HepG2 (cell line): Measurements from ENCODE around the gene MRPL2. TPM values are rescaled to one million over a fixed set of nuclear protein-coding genes. Genes with fewer than 3 reads are reported as not detected.

Experiments
- IKZF4 ChIP-seq: sonication (generic); formaldehyde crosslinking; IDR thresholded peaks from 2 replicates; pipeline ENCODE4 v1.5.1; 2020; ENCODE audit warnings: borderline replicate concordance, mild to moderate bottlenecking, low read depth, missing genetic modification reagents; ENCODE audit errors: not compliant biosample characterization
- NFE2 ChIP-seq: sonication (generic); formaldehyde crosslinking; IDR thresholded peaks from 2 replicates; pipeline ENCODE4 v1.4.0; 2020; ENCODE audit warnings: missing genetic modification reagents
- RERE ChIP-seq: IDR thresholded peaks from 2 replicates; pipeline ENCODE4 v1.6.1; 2016; ENCODE audit warnings: low read depth, missing genetic modification reagents, missing compliant biosample characterization
- RXRB ChIP-seq: IDR thresholded peaks from 2 replicates; pipeline ENCODE4 v1.6.1; 2016; ENCODE audit warnings: borderline replicate concordance, missing genetic modification reagents, missing compliant biosample characterization
- SMAD3 ChIP-seq: sonication (generic); formaldehyde crosslinking; IDR thresholded peaks from 2 replicates; pipeline ENCODE4 v1.4.0; 2020; ENCODE audit warnings: missing genetic modification reagents
- SP5 ChIP-seq: IDR thresholded peaks from 2 replicates; pipeline ENCODE4 v1.6.1; 2016; ENCODE audit warnings: low read depth, borderline replicate concordance
- STAT6 ChIP-seq: sonication (generic); formaldehyde crosslinking; IDR thresholded peaks from 2 replicates; pipeline ENCODE4 v1.4.0; 2020; ENCODE audit warnings: missing genetic modification reagents, mild to moderate bottlenecking, borderline replicate concordance
- ZBTB10 ChIP-seq: sonication (generic); formaldehyde crosslinking; IDR thresholded peaks from 2 replicates; pipeline ENCODE4 v1.4.0; 2020; ENCODE audit warnings: missing genetic modification reagents, borderline replicate concordance
- ZBTB38 ChIP-seq: sonication (generic); formaldehyde crosslinking; IDR thresholded peaks from 2 replicates; pipeline ENCODE4 v1.5.1; 2020; ENCODE audit warnings: mild to moderate bottlenecking, missing genetic modification reagents
- ZMAT3 ChIP-seq: sonication (generic); formaldehyde crosslinking; conservative IDR thresholded peaks from 2 replicates; pipeline ENCODE4 v1.7.0; 2021; ENCODE audit warnings: missing genetic modification reagents
- ZNF251 ChIP-seq: sonication (generic); formaldehyde crosslinking; IDR thresholded peaks from 2 replicates; pipeline ENCODE4 v1.9.0; 2021; ENCODE audit warnings: mild to moderate bottlenecking, missing genetic modification reagents
- ZNF496 ChIP-seq: sonication (generic); formaldehyde crosslinking; IDR thresholded peaks from 2 replicates; pipeline ENCODE4 v1.8.1; 2023; ENCODE audit warnings: mild to moderate bottlenecking, moderate library complexity, missing genetic modification reagents; ENCODE audit not compliant: insufficient replicate concordance
- polyA plus RNA-seq, 8 experiments: library from polyadenylated mRNA; depleted of rRNA in 3 of 8; stranded (reverse) in 7 of 8; unstranded in 1 of 8; fragments of >200 nt; fragmentation: Illumina TruSeq in 4 of 8; extraction: Trizol in 4 of 8; gene quantifications; 2 replicates each; pipeline versions ENCODE4 v1.2.1 to v1.2.3, GENCODE V29; 2011 to 2016; ENCODE audit warnings: low read depth in 4 of 8, missing spikeins in 1 of 8, mixed read lengths in 1 of 8; ENCODE audit not compliant: insufficient read depth in 1 of 8
- total RNA-seq, 5 experiments: library from RNA; depleted of rRNA; stranded (reverse); fragments of >200 nt; fragmentation: Illumina TruSeq; extraction: Trizol; gene quantifications; 2 replicates each; pipeline ENCODE4 v1.2.3, GENCODE V29; 2016; ENCODE audit warnings: low read depth in 1 of 5
- TF ChIP-seq, protein P1 (sequence below): sonication (generic); formaldehyde crosslinking; IDR thresholded peaks from 2 replicates; pipeline ENCODE4 v1.4.0; 2020; ENCODE audit warnings: mild to moderate bottlenecking, missing genetic modification reagents
- TF ChIP-seq, protein P2 (sequence below): IDR thresholded peaks from 2 replicates; pipeline ENCODE4 v1.6.1; 2016; ENCODE audit warnings: mild to moderate bottlenecking

MRPL2 gene
- total and polyA plus RNA-seq, 2 of the 13 experiments (the other 11 are each of a cell fraction or from before 2014, with no cell fraction given) = 56.8 to 65.6 TPM

DNA sequence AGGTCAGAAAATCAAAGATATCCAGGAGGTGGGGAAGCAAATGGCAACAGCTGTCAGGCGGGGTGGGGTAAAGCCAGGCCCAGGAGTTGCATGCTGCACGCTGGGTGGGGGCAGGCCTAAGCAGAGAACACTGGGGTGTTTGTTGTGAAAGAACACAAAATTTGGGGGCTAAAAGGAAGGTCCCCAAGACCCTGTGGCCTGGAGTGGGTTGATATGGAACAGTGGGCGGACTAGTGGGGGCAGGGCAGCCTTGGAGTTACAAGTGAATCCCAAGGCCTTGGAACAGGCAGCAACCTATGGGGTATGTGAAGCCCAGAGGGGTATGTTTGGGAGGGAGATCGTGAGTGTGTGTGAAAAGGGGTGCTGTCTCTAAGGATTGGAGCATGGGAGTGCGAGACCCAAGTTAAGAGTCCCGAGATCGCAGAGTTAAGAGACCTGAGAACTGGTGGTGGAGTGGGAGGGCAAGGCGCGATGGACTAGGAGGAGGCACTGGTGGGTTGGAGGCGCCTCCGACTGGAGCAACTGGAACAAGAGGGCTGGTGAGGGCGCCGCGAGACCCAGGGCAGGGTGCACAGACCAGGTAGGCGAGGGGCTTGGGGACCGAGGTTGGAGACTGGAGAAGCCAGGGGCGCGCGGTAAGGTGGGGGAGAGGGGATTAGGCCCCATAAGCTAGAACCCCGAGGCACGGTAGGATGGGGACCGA lies 6.2 kb downstream of the MRPL2 start (continued):
- TF ChIP-seq ZBTB10 (CRISPR knock-in tag) (0 out of 2 replicates have a peak, but pooled peaks have one; percentile 26), NFE2 (no peak), RERE (no peak), STAT6 (CRISPR knock-in tag) (no peak), ZBTB38 (peak; percentile 76), ZNF496 (no peak), RXRB (CRISPR knock-in tag) (0 out of 2 replicates have a peak, but pooled peaks have one; percentile 7), SP5 (CRISPR knock-in tag) (no peak), SMAD3 (CRISPR knock-in tag) (no peak), ZNF251 (CRISPR knock-in tag) (no peak), ZMAT3 (CRISPR knock-in tag) (no peak), IKZF4 (no peak)
- TF ChIP-seq, protein P1, sequence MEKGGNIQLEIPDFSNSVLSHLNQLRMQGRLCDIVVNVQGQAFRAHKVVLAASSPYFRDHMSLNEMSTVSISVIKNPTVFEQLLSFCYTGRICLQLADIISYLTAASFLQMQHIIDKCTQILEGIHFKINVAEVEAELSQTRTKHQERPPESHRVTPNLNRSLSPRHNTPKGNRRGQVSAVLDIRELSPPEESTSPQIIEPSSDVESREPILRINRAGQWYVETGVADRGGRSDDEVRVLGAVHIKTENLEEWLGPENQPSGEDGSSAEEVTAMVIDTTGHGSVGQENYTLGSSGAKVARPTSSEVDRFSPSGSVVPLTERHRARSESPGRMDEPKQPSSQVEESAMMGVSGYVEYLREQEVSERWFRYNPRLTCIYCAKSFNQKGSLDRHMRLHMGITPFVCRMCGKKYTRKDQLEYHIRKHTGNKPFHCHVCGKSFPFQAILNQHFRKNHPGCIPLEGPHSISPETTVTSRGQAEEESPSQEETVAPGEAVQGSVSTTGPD = 0 out of 2 replicates have a peak, but pooled peaks have one; percentile 3
- TF ChIP-seq, protein P2, sequence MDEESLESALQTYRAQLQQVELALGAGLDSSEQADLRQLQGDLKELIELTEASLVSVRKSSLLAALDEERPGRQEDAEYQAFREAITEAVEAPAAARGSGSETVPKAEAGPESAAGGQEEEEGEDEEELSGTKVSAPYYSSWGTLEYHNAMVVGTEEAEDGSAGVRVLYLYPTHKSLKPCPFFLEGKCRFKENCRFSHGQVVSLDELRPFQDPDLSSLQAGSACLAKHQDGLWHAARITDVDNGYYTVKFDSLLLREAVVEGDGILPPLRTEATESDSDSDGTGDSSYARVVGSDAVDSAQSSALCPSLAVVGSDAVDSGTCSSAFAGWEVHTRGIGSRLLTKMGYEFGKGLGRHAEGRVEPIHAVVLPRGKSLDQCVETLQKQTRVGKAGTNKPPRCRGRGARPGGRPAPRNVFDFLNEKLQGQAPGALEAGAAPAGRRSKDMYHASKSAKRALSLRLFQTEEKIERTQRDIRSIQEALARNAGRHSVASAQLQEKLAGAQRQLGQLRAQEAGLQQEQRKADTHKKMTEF (CRISPR knock-in tag) = no peak
